Measurements from ENCODE around the gene FBRS. TPM values are rescaled to one million over a fixed set of nuclear protein-coding genes. Genes with fewer than 3 reads are reported as not detected.

The FBRS gene
- total and polyA plus RNA-seq, 2 donors (not counting 3 experiments of a cell fraction or from before 2014, with no cell fraction given): 15.5 to 68.6 TPM

DNA sequence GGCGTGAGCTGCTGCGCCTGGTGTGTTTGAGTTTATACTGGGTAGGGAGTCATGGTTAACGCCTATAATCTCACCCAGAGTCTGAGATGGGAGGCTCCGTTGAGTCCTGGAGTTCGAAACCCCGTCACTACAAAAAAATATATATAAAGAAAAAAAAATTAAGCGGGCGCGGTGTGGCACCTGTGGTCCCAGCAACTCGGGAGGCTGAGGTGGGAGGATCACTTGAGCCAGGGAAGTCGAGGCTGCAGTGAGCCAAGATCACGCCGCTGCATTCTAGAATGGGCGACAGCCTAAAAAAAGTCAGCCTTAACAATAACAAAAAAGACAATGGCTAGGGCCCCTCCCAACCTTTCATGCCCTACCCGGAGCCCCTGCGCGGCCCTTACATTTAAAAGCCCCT lies 24.7 kb upstream of the FBRS start:
- dilution Hi-C loops (cut with MboI; ENCODE audit: extremely low pct_ligation_motif_present, low sequenced_read_pairs): no loop called here
- TF ChIP-seq JUN (IDR thresholded peaks at IDR 0.05; ENCODE audit: borderline replicate concordance, insufficient read depth, insufficient read length, low read depth): no peak
- TF ChIP-seq POLR2A (IDR thresholded peaks at IDR 0.05; ENCODE audit: low read depth, low read length): no peak
- no peak for TF ChIP-seq CTCF (IDR thresholded peaks at IDR 0.05; ENCODE audit: extremely low read depth in 1 of 2, insufficient read depth in 1 of 2, low read depth in 1 of 2, low read length in 2 of 2)
- no peak for TF ChIP-seq MYC (IDR thresholded peaks at IDR 0.05; ENCODE audit: low read depth, low read length)
- TF ChIP-seq POLR2AphosphoS5 (IDR thresholded peaks at IDR 0.05; ENCODE audit: insufficient read depth, low read depth, low read length): no peak
- no peak for TF ChIP-seq FOS (IDR thresholded peaks at IDR 0.05; ENCODE audit: borderline replicate concordance, insufficient read depth, low read length)
- TF ChIP-seq GATA2 (IDR thresholded peaks at IDR 0.05; ENCODE audit: insufficient read depth, insufficient read length, low read depth, low read length): no peak
- TF ChIP-seq EZH2 (IDR thresholded peaks at IDR 0.05; ENCODE audit: borderline replicate concordance, low read depth, low read length, severe bottlenecking): no peak
- no peak for TF ChIP-seq MAX (IDR thresholded peaks at IDR 0.05; ENCODE audit: insufficient read depth, insufficient read length)
- Histone ChIP-seq H3K9me3 (replicated peaks; ENCODE audit: control insufficient read depth, insufficient read depth, low read length) (no peaks in the 10 kb centered on the region), H3K4me3 (replicated peaks in 1 of 3; ENCODE audit: insufficient read depth in 1 of 3, low read depth in 1 of 3, low read length in 3 of 3) (peak overlapping the region; percentile 33 to 96 (median 64)), H3K27ac (ENCODE audit: insufficient read depth, low read depth, low read length) (peak overlapping the region; percentile 46), H3K9me1 (replicated peaks; ENCODE audit: control insufficient read depth, extremely low read depth, insufficient read depth, low read length) (no peaks in the 10 kb centered on the region), H2AFZ (ENCODE audit: low read depth, low read length) (peak overlapping the region; percentile 78), H3K36me3 (ENCODE audit: control insufficient read depth in 2 of 2, extremely low read depth in 1 of 2, insufficient read depth in 2 of 2, low read length in 2 of 2) (no peaks in the 10 kb centered on the region), H3K9ac (replicated peaks; ENCODE audit: extremely low read depth, insufficient read depth, low read length) (peak overlapping the region; percentile 70), H4K20me1 (replicated peaks; ENCODE audit: control insufficient read depth, extremely low read depth, insufficient read depth, low read length) (no peaks in the 10 kb centered on the region), H3K79me2 (ENCODE audit: control insufficient read depth, insufficient read depth, low read length) (peaks cover 3% of the 10 kb centered on the region), H3K27me3 (ENCODE audit: control insufficient read depth in 2 of 2, insufficient read depth in 2 of 2, low read length in 2 of 2) (no peaks in the 10 kb centered on the region), H3K4me2 (ENCODE audit: insufficient read depth, low read length) (peak overlapping the region; percentile 62), H3K4me1 (ENCODE audit: control insufficient read depth, extremely low read depth, insufficient read depth, low read length) (peaks cover 6% of the 10 kb centered on the region)
- DNase-seq (ENCODE audit: low read depth, low spot score): no peak
- TSS peak; percentile 82 for BruUV-seq (replicated peaks)
- ChIA-PET POLR2A (interaction anchor here (1.5 kb wide), 1 partner anchor 17 kb away, joined by 8 read pairs; the partner anchor contains the start of gene PRR14), CTCF (interaction anchor here (0.5 to 1.4 kb wide), 5 partner anchors 17 to 237 kb away, joined by 3 to 9 read pairs (median 4); partner anchors contain the start of genes DCTPP1 and PRR14)
- no peak for FAIRE-seq
- intact Hi-C loops (cut with micrococcal nuclease): no loop called here

Measured in endothelial cell of umbilical vein (primary cell).